Liver (tissue), 9 donors: Measurements from ENCODE around the gene EXOC5. TPM values are rescaled to one million over a fixed set of nuclear protein-coding genes. Genes with fewer than 3 reads are reported as not detected.

ENCODE experiments used
- DNase-seq: peaks from one replicate; pipeline ENCODE4 v3.0.0-alpha.2; 2017; ENCODE audit warnings: low spot score
- H3K27ac ChIP-seq, 2 donors: one replicate each; pipeline ENCODE4 v1.7.0; 2013; ENCODE audit warnings: inconsistent platforms in 2 of 2, low read length in 2 of 2, control low read depth in 1 of 2, low read depth in 1 of 2, mild to moderate bottlenecking in 1 of 2
- H3K27me3 ChIP-seq, 4 donors: one replicate each; pipeline versions ENCODE4 v1.6.1 to v1.7.0; 2013; ENCODE audit warnings: low read length in 3 of 4, inconsistent platforms in 1 of 4, mild to moderate bottlenecking in 1 of 4, moderate library complexity in 1 of 4; ENCODE audit not compliant: control insufficient read depth in 4 of 4, insufficient read depth in 4 of 4
- H3K36me3 ChIP-seq, 4 donors: one replicate each; pipeline versions ENCODE4 v1.6.1 to v1.7.0; 2013; ENCODE audit warnings: low read length in 3 of 4, mild to moderate bottlenecking in 3 of 4, low read depth in 1 of 4, moderate library complexity in 1 of 4; ENCODE audit not compliant: control insufficient read depth in 4 of 4, insufficient read depth in 3 of 4
- H3K4me1 ChIP-seq, 4 donors: one replicate each; pipeline versions ENCODE4 v1.6.1 to v1.7.0; 2013; ENCODE audit warnings: low read length in 3 of 4, mild to moderate bottlenecking in 3 of 4, moderate library complexity in 1 of 4; ENCODE audit not compliant: control insufficient read depth in 4 of 4, insufficient read depth in 4 of 4
- H3K4me3 ChIP-seq, 3 donors: one replicate each; pipeline versions ENCODE4 v1.6.1 to v1.7.0; 2013; ENCODE audit warnings: low read length in 3 of 3, control low read depth in 1 of 3, low read depth in 1 of 3, mild to moderate bottlenecking in 1 of 3
- H3K9ac ChIP-seq, 2 donors: one replicate each; pipeline ENCODE4 v1.7.0; 2013; ENCODE audit warnings: low read length in 2 of 2, mild to moderate bottlenecking in 2 of 2, moderate library complexity in 2 of 2, control low read depth in 1 of 2, low read depth in 1 of 2
- H3K9me3 ChIP-seq, 4 donors: one replicate each; pipeline versions ENCODE4 v1.6.1 to v1.7.0; 2013; ENCODE audit warnings: low read length in 3 of 4; ENCODE audit not compliant: control insufficient read depth in 4 of 4
- ATF3 ChIP-seq: IDR thresholded peaks from 2 replicates; pipeline ENCODE4 v1.6.1; 2016; ENCODE audit warnings: antibody characterized with exemption
- FOXA1 ChIP-seq: IDR thresholded peaks from 2 replicates; pipeline ENCODE4 v1.6.1; 2016; ENCODE audit warnings: antibody characterized with exemption
- HNF4A ChIP-seq, 2 donors: conservative IDR thresholded peaks; 2 replicates each; pipeline ENCODE4 v1.6.1; 2016; ENCODE audit warnings: antibody characterized with exemption in 2 of 2, mild to moderate bottlenecking in 2 of 2
- JUND ChIP-seq, 2 donors: IDR thresholded peaks; 2 replicates each; pipeline ENCODE4 v1.6.1; 2016; ENCODE audit warnings: antibody characterized with exemption in 2 of 2
- NR2F2 ChIP-seq: IDR thresholded peaks from 2 replicates; pipeline ENCODE4 v1.6.1; 2016; ENCODE audit warnings: antibody characterized with exemption
- RAD21 ChIP-seq, 2 donors: IDR thresholded peaks; 2 replicates each; pipeline ENCODE4 v1.6.1; 2016; ENCODE audit warnings: antibody characterized with exemption in 2 of 2, mild to moderate bottlenecking in 2 of 2
- REST ChIP-seq: IDR thresholded peaks from 2 replicates; pipeline ENCODE4 v1.6.1; 2016; ENCODE audit warnings: antibody characterized with exemption, mild to moderate bottlenecking
- RXRA ChIP-seq, 2 donors: IDR thresholded peaks; 2 replicates each; pipeline ENCODE4 v1.6.1; 2017 to 2018; ENCODE audit warnings: antibody characterized with exemption in 2 of 2, mild to moderate bottlenecking in 1 of 2
- TAF1 ChIP-seq: conservative IDR thresholded peaks from 2 replicates; pipeline ENCODE4 v1.6.1; 2016; ENCODE audit warnings: antibody characterized with exemption, mild to moderate bottlenecking
- YY1 ChIP-seq: IDR thresholded peaks from 2 replicates; pipeline ENCODE4 v1.6.1; 2016; ENCODE audit warnings: antibody characterized with exemption, mild to moderate bottlenecking
- WGBS: extraction: QIAGEN DNeasy Blood & Tissue Kit; methylation state at CpG from one replicate; pipeline ENCODE4 v1.1.7; 2013; 5-methylcytosine and 5-hydroxymethylcytosine counted together
- polyA plus RNA-seq, 2 donors: library from polyadenylated mRNA; stranded (reverse) in 1 of 2; unstranded in 1 of 2; fragments of 200-250 nt in 1 of 2; fragments of >200 nt in 1 of 2; fragmentation: Nextera tagmentation in 1 of 2; extraction: Ambion mirVana in 1 of 2; gene quantifications; one replicate each; pipeline versions ENCODE4 v1.2.1 to v1.2.3, GENCODE V29; 2013 to 2015
- total RNA-seq, 2 donors: library from RNA; depleted of rRNA; stranded (reverse); fragments of >200 nt; gene quantifications; one replicate each; pipeline ENCODE4 v1.2.3, GENCODE V29; 2014
- TF ChIP-seq, protein P1 (sequence below): IDR thresholded peaks from 2 replicates; pipeline ENCODE4 v1.6.1; 2016; ENCODE audit warnings: antibody characterized with exemption
- TF ChIP-seq, protein P2 (sequence below): IDR thresholded peaks from 2 replicates; pipeline ENCODE4 v1.6.1; 2016; ENCODE audit warnings: antibody characterized with exemption
- donor health status: healthy.
- donor health status: healthy.
- donor health status: healthy.
- donor health status: healthy.
- donor health status: healthy.

The EXOC5 gene
- total and polyA plus RNA-seq, 4 donors: 7.9 to 28.9 (median 20.8) TPM

DNA sequence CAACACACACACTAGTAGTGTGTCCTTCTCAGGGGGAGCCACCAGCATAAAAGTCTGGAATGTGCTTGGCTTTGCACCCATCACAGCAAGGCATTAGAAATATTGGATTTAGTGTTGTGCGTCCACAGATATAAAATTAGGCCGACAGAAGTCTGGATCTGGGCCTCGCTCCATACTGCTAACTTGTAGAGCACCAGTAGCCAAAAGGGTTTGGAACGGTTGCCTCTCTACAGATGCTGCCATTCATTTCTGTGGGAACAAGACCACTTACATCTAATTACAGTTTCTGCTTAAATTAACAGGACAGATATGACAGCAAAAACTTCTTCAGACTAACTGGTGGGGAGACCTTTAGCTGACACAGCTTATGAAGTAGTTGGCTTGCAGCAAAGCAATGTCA is 94.2 kb downstream of the EXOC5 start:
- Histone ChIP-seq H3K36me3 (no peaks in the 10 kb centered on the region), H3K27me3 (peaks cover 0 to 5% (median 0%) of the 10 kb centered on the region in 4 donors), H3K4me3 (no peak overlapping the region), H3K9me3 (no peaks in the 10 kb centered on the region), H3K4me1 (no peaks in the 10 kb centered on the region), H3K27ac (no peak overlapping the region), H3K9ac (no peak overlapping the region)
- WGBS: 94% methylated on average over 4 of the region's 4 CpGs
- DNase-seq: no peak
- no peak for TF ChIP-seq REST
- TF ChIP-seq HNF4A (conservative IDR thresholded peaks at IDR 0.05): no peak
- TF ChIP-seq RAD21 (IDR thresholded peaks at IDR 0.05): no peak
- no peak for TF ChIP-seq JUND (IDR thresholded peaks at IDR 0.05)
- TF ChIP-seq NR2F2: no peak
- TF ChIP-seq TAF1: no peak
- TF ChIP-seq, protein P1, sequence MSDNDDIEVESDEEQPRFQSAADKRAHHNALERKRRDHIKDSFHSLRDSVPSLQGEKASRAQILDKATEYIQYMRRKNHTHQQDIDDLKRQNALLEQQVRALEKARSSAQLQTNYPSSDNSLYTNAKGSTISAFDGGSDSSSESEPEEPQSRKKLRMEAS: no peak
- no peak for TF ChIP-seq YY1
- TF ChIP-seq ATF3: no peak

- no peak overlapping the region for H3K27ac ChIP-seq
- H3K9me3 ChIP-seq: no peaks in the 10 kb centered on the region
- H3K4me3 ChIP-seq: no peak overlapping the region
- 74% methylated on average over 3 of the region's 3 CpGs for WGBS
- H3K4me1 ChIP-seq: no peaks in the 10 kb centered on the region
- H3K27me3 ChIP-seq: peaks cover 0 to 5% (median 0%) of the 10 kb centered on the region in 4 donors
- TF ChIP-seq RXRA (IDR thresholded peaks at IDR 0.05): no peak
- TF ChIP-seq JUND (IDR thresholded peaks at IDR 0.05): no peak
- no peak for TF ChIP-seq ATF3
- no peak for TF ChIP-seq RAD21 (IDR thresholded peaks at IDR 0.05)
- no peak for TF ChIP-seq FOXA1
- TF ChIP-seq REST: no peak
- TF ChIP-seq, protein P2, sequence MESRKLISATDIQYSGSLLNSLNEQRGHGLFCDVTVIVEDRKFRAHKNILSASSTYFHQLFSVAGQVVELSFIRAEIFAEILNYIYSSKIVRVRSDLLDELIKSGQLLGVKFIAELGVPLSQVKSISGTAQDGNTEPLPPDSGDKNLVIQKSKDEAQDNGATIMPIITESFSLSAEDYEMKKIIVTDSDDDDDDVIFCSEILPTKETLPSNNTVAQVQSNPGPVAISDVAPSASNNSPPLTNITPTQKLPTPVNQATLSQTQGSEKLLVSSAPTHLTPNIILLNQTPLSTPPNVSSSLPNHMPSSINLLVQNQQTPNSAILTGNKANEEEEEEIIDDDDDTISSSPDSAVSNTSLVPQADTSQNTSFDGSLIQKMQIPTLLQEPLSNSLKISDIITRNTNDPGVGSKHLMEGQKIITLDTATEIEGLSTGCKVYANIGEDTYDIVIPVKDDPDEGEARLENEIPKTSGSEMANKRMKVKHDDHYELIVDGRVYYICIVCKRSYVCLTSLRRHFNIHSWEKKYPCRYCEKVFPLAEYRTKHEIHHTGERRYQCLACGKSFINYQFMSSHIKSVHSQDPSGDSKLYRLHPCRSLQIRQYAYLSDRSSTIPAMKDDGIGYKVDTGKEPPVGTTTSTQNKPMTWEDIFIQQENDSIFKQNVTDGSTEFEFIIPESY: no peak
- H3K36me3 ChIP-seq: no peaks in the 10 kb centered on the region
- no peak overlapping the region for H3K9ac ChIP-seq
- DNase-seq: no peak
Measured at GRCh38 chr14:57171903-57172302, 96.8 kb downstream of the EXOC5 start.
